HepG2 (cell line): ENCODE measurements around the gene ZNF652.

ENCODE experiments used
- FOXM1 ChIP-seq: sonication (generic); formaldehyde crosslinking; IDR thresholded peaks from 2 replicates; pipeline ENCODE4 v1.5.0; 2020; ENCODE audit warnings: missing genetic modification reagents
- GABPB1 ChIP-seq: IDR thresholded peaks from 2 replicates; pipeline ENCODE4 v1.6.1; 2016; ENCODE audit warnings: mild to moderate bottlenecking, missing genetic modification reagents, moderate library complexity, missing compliant biosample characterization
- KDM5A ChIP-seq: fragments of 200-600 bp; sonication (generic); IDR thresholded peaks from 2 replicates; pipeline ENCODE4 v1.7.0; 2018; ENCODE audit warnings: antibody characterized with exemption, mild to moderate bottlenecking, low read length, borderline replicate concordance
- POLR2A ChIP-seq, 2 experiments: IDR thresholded peaks; 2 replicates each; pipeline ENCODE4 v1.6.1; 2011; ENCODE audit warnings: low read depth in 2 of 2, low read length in 2 of 2, mild to moderate bottlenecking in 1 of 2, moderate library complexity in 1 of 2; ENCODE audit not compliant: insufficient read depth in 1 of 2
- SUZ12 ChIP-seq: fragments of 150-350 bp; IDR thresholded peaks from 2 replicates; pipeline ENCODE4 v1.6.1; 2014; ENCODE audit warnings: low read depth, low read length
- ZBTB1 ChIP-seq: sonication (generic); formaldehyde crosslinking; IDR thresholded peaks from 2 replicates; pipeline ENCODE4 v1.4.0; 2020; ENCODE audit warnings: missing genetic modification reagents, borderline replicate concordance
- ZNF670 ChIP-seq: sonication (generic); formaldehyde crosslinking; IDR thresholded peaks from 2 replicates; pipeline ENCODE4 v1.8.0; 2022; ENCODE audit warnings: mild to moderate bottlenecking, missing genetic modification reagents, borderline replicate concordance
- TF ChIP-seq, protein P1 (sequence below): IDR thresholded peaks from 2 replicates; pipeline ENCODE4 v1.6.1; 2016; ENCODE audit warnings: low read depth, missing genetic modification reagents, missing compliant biosample characterization
- TF ChIP-seq, protein P2 (sequence below): sonication (generic); formaldehyde crosslinking; IDR thresholded peaks from 2 replicates; pipeline ENCODE4 v1.9.0; 2021; ENCODE audit warnings: mild to moderate bottlenecking, missing genetic modification reagents
- TF ChIP-seq, protein P3 (sequence below): IDR thresholded peaks from 2 replicates; pipeline ENCODE4 v1.6.1; 2018; ENCODE audit warnings: missing genetic modification reagents
- TF ChIP-seq, protein P4 (sequence below): sonication (generic); formaldehyde crosslinking; IDR thresholded peaks from 2 replicates; pipeline ENCODE4 v1.4.0; 2020; ENCODE audit warnings: missing genetic modification reagents
- TF ChIP-seq, protein P5 (sequence below), 2 experiments: sonication (generic) in 1 of 2; formaldehyde crosslinking in 1 of 2; IDR thresholded peaks; 2 replicates each; pipeline versions ENCODE4 v1.5.1 to v1.6.1; 2011 to 2020; ENCODE audit warnings: borderline replicate concordance in 1 of 2, low read depth in 1 of 2, low read length in 1 of 2, mild to moderate bottlenecking in 1 of 2, missing genetic modification reagents in 1 of 2, moderate library complexity in 1 of 2
- TF ChIP-seq, protein P6 (sequence below): sonication (generic); formaldehyde crosslinking; IDR thresholded peaks from 2 replicates; pipeline ENCODE4 v1.5.0; 2020; ENCODE audit warnings: mild to moderate bottlenecking, missing genetic modification reagents, moderate library complexity

DNA sequence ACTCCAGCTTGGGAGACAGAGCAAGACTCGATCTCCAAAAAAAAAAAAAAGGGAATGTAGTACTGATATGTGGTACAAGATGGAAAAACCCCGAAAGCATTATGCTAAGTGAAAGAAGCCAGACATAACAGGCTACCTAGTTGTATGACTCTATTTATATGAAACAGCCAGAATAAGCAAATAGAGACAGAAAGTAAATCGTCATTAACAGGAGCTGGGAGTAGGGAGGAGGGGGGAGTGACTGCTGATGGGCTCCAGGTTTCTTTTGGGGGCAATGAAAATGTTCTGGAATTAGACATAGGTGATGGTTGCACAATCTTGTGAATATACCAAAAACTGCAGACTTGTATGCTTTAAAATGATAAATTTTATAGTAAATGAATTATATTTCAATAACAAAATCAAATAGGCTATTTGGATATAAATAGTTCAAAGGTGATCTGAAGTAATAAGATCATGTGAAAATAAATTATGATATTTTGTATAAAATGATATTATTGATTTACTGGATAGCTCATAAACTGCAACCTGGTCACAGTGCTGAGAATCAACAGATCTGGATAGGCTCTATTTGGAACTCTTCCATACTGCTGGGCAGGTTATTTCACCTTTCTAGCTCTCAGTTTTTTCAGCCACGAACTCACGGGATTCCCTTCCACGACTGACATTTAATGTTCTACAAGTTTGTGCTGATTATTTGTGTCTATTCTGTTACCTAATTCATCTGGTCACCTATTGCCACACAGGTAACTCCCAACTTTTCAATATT lies 27.1 kb downstream of the ZNF652 start:
- TF ChIP-seq FOXM1 (CRISPR knock-in tag) (no peak), SUZ12 (no peak), ZNF670 (CRISPR knock-in tag) (no peak), ZBTB1 (no peak), KDM5A (no peak), POLR2A (IDR thresholded peaks at IDR 0.05; ENCODE audit: insufficient read depth in 1 of 2, low read depth in 2 of 2, low read length in 2 of 2) (no peak), GABPB1 (CRISPR knock-in tag) (no peak)
- TF ChIP-seq, protein P1, sequence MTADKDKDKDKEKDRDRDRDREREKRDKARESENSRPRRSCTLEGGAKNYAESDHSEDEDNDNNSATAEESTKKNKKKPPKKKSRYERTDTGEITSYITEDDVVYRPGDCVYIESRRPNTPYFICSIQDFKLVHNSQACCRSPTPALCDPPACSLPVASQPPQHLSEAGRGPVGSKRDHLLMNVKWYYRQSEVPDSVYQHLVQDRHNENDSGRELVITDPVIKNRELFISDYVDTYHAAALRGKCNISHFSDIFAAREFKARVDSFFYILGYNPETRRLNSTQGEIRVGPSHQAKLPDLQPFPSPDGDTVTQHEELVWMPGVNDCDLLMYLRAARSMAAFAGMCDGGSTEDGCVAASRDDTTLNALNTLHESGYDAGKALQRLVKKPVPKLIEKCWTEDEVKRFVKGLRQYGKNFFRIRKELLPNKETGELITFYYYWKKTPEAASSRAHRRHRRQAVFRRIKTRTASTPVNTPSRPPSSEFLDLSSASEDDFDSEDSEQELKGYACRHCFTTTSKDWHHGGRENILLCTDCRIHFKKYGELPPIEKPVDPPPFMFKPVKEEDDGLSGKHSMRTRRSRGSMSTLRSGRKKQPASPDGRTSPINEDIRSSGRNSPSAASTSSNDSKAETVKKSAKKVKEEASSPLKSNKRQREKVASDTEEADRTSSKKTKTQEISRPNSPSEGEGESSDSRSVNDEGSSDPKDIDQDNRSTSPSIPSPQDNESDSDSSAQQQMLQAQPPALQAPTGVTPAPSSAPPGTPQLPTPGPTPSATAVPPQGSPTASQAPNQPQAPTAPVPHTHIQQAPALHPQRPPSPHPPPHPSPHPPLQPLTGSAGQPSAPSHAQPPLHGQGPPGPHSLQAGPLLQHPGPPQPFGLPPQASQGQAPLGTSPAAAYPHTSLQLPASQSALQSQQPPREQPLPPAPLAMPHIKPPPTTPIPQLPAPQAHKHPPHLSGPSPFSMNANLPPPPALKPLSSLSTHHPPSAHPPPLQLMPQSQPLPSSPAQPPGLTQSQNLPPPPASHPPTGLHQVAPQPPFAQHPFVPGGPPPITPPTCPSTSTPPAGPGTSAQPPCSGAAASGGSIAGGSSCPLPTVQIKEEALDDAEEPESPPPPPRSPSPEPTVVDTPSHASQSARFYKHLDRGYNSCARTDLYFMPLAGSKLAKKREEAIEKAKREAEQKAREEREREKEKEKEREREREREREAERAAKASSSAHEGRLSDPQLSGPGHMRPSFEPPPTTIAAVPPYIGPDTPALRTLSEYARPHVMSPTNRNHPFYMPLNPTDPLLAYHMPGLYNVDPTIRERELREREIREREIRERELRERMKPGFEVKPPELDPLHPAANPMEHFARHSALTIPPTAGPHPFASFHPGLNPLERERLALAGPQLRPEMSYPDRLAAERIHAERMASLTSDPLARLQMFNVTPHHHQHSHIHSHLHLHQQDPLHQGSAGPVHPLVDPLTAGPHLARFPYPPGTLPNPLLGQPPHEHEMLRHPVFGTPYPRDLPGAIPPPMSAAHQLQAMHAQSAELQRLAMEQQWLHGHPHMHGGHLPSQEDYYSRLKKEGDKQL (CRISPR knock-in tag), result no peak
- TF ChIP-seq, protein P2, sequence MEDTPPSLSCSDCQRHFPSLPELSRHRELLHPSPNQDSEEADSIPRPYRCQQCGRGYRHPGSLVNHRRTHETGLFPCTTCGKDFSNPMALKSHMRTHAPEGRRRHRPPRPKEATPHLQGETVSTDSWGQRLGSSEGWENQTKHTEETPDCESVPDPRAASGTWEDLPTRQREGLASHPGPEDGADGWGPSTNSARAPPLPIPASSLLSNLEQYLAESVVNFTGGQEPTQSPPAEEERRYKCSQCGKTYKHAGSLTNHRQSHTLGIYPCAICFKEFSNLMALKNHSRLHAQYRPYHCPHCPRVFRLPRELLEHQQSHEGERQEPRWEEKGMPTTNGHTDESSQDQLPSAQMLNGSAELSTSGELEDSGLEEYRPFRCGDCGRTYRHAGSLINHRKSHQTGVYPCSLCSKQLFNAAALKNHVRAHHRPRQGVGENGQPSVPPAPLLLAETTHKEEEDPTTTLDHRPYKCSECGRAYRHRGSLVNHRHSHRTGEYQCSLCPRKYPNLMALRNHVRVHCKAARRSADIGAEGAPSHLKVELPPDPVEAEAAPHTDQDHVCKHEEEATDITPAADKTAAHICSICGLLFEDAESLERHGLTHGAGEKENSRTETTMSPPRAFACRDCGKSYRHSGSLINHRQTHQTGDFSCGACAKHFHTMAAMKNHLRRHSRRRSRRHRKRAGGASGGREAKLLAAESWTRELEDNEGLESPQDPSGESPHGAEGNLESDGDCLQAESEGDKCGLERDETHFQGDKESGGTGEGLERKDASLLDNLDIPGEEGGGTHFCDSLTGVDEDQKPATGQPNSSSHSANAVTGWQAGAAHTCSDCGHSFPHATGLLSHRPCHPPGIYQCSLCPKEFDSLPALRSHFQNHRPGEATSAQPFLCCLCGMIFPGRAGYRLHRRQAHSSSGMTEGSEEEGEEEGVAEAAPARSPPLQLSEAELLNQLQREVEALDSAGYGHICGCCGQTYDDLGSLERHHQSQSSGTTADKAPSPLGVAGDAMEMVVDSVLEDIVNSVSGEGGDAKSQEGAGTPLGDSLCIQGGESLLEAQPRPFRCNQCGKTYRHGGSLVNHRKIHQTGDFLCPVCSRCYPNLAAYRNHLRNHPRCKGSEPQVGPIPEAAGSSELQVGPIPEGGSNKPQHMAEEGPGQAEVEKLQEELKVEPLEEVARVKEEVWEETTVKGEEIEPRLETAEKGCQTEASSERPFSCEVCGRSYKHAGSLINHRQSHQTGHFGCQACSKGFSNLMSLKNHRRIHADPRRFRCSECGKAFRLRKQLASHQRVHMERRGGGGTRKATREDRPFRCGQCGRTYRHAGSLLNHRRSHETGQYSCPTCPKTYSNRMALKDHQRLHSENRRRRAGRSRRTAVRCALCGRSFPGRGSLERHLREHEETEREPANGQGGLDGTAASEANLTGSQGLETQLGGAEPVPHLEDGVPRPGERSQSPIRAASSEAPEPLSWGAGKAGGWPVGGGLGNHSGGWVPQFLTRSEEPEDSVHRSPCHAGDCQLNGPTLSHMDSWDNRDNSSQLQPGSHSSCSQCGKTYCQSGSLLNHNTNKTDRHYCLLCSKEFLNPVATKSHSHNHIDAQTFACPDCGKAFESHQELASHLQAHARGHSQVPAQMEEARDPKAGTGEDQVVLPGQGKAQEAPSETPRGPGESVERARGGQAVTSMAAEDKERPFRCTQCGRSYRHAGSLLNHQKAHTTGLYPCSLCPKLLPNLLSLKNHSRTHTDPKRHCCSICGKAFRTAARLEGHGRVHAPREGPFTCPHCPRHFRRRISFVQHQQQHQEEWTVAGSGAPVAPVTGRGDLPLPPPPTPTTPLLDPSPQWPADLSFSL (CRISPR knock-in tag), result no peak
- TF ChIP-seq, protein P3, sequence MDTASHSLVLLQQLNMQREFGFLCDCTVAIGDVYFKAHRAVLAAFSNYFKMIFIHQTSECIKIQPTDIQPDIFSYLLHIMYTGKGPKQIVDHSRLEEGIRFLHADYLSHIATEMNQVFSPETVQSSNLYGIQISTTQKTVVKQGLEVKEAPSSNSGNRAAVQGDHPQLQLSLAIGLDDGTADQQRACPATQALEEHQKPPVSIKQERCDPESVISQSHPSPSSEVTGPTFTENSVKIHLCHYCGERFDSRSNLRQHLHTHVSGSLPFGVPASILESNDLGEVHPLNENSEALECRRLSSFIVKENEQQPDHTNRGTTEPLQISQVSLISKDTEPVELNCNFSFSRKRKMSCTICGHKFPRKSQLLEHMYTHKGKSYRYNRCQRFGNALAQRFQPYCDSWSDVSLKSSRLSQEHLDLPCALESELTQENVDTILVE (CRISPR knock-in tag), result no peak
- TF ChIP-seq, protein P4, sequence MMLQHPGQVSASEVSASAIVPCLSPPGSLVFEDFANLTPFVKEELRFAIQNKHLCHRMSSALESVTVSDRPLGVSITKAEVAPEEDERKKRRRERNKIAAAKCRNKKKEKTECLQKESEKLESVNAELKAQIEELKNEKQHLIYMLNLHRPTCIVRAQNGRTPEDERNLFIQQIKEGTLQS, result no peak
- TF ChIP-seq, protein P5, sequence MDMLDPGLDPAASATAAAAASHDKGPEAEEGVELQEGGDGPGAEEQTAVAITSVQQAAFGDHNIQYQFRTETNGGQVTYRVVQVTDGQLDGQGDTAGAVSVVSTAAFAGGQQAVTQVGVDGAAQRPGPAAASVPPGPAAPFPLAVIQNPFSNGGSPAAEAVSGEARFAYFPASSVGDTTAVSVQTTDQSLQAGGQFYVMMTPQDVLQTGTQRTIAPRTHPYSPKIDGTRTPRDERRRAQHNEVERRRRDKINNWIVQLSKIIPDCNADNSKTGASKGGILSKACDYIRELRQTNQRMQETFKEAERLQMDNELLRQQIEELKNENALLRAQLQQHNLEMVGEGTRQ (IDR thresholded peaks at IDR 0.05; ENCODE audit: low read depth, low read length), result no peak
- TF ChIP-seq, protein P5 (CRISPR knock-in tag; IDR thresholded peaks at IDR 0.05; ENCODE audit: borderline replicate concordance), result no peak
- TF ChIP-seq, protein P6, sequence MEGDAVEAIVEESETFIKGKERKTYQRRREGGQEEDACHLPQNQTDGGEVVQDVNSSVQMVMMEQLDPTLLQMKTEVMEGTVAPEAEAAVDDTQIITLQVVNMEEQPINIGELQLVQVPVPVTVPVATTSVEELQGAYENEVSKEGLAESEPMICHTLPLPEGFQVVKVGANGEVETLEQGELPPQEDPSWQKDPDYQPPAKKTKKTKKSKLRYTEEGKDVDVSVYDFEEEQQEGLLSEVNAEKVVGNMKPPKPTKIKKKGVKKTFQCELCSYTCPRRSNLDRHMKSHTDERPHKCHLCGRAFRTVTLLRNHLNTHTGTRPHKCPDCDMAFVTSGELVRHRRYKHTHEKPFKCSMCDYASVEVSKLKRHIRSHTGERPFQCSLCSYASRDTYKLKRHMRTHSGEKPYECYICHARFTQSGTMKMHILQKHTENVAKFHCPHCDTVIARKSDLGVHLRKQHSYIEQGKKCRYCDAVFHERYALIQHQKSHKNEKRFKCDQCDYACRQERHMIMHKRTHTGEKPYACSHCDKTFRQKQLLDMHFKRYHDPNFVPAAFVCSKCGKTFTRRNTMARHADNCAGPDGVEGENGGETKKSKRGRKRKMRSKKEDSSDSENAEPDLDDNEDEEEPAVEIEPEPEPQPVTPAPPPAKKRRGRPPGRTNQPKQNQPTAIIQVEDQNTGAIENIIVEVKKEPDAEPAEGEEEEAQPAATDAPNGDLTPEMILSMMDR (CRISPR knock-in tag), result no peak
